Endothelial cell of umbilical vein (primary cell): ENCODE data around the gene NODAL. TPM values are rescaled to one million over a fixed set of nuclear protein-coding genes. Genes with fewer than 3 reads are reported as not detected.

ENCODE experiments used
- BruUV-seq: library from RNA; stranded (reverse); fragments of 400-500 nt; replicated peaks from 2 replicates; lab custom pipeline; 2021; lab: Mats Ljungman, UMichigan
- CTCF ChIA-PET: fragments of 300-600, 350-600 bp; sonication (Branson Sonifier 250); formaldehyde crosslinking; loops from one replicate; lab custom pipeline; 2021; ENCODE audit warnings: antibody characterized with exemption, inconsistent platforms; lab: Charles Lee
- POLR2A ChIA-PET: fragments of 300-600, 350-600 bp; sonication (Branson Sonifier 250); formaldehyde crosslinking; loops from one replicate; lab custom pipeline; 2021; ENCODE audit warnings: antibody characterized with exemption, inconsistent platforms; lab: Charles Lee
- DNase-seq: peaks from one replicate; pipeline ENCODE4 v3.0.0-alpha.2; 2011; ENCODE audit warnings: low read depth, low spot score
- FAIRE-seq: peaks from 2 replicates; lab custom pipeline; 2011; peaks lifted over from hg19 to GRCh38; lab: Jason Lieb, UNC
- H2AFZ ChIP-seq: 2 replicates; pipeline ENCODE4 v1.6.0; 2012; ENCODE audit warnings: low read depth, low read length, control low read depth, inconsistent platforms
- H3K27ac ChIP-seq: 2 replicates; pipeline ENCODE4 v1.5.1; 2011; ENCODE audit warnings: low read depth, mild to moderate bottlenecking, control low read depth, low read length, moderate library complexity; ENCODE audit not compliant: insufficient read depth
- H3K27me3 ChIP-seq, 2 experiments: 2 replicates each; pipeline versions ENCODE4 v1.6.0 to v1.6.1; 2011; ENCODE audit warnings: low read length in 2 of 2, mixed read lengths in 1 of 2; ENCODE audit not compliant: control insufficient read depth in 2 of 2, insufficient read depth in 2 of 2
- H3K36me3 ChIP-seq, 2 experiments: 2 replicates in 1 of 2; 3 replicates in 1 of 2; pipeline ENCODE4 v1.5.1; 2011; ENCODE audit warnings: low read length in 2 of 2, mild to moderate bottlenecking in 1 of 2, moderate library complexity in 1 of 2; ENCODE audit not compliant: control insufficient read depth in 2 of 2, insufficient read depth in 2 of 2; ENCODE audit errors: extremely low read depth in 1 of 2
- H3K4me1 ChIP-seq: 3 replicates; pipeline ENCODE4 v1.5.1; 2011; ENCODE audit warnings: mild to moderate bottlenecking, low read length; ENCODE audit not compliant: control insufficient read depth, insufficient read depth; ENCODE audit errors: extremely low read depth
- H3K4me2 ChIP-seq: 2 replicates; pipeline ENCODE4 v1.6.1; 2011; ENCODE audit warnings: low read length, control low read depth, mixed read lengths; ENCODE audit not compliant: insufficient read depth
- H3K4me3 ChIP-seq, 3 experiments: fragments of 200-600 bp in 1 of 3; sonication (generic), shearing (Covaris generic) in 1 of 3; replicated peaks in 1 of 3; 2 replicates each; pipeline ENCODE4 v1.5.1; 2011 to 2016; ENCODE audit warnings: control low read depth in 3 of 3, low read length in 3 of 3, mild to moderate bottlenecking in 2 of 3, inconsistent platforms in 1 of 3, low read depth in 1 of 3, moderate library complexity in 1 of 3; ENCODE audit not compliant: insufficient read depth in 1 of 3
- H3K79me2 ChIP-seq: 2 replicates; pipeline ENCODE4 v1.6.0; 2012; ENCODE audit warnings: low read length, inconsistent platforms; ENCODE audit not compliant: control insufficient read depth, insufficient read depth
- H3K9ac ChIP-seq: replicated peaks from 2 replicates; pipeline ENCODE3; 2011; ENCODE audit warnings: low read length, control low read depth; ENCODE audit not compliant: insufficient read depth; ENCODE audit errors: extremely low read depth
- H3K9me1 ChIP-seq: replicated peaks from 3 replicates; pipeline ENCODE4 v1.6.0; 2011; ENCODE audit warnings: mild to moderate bottlenecking, low read length; ENCODE audit not compliant: control insufficient read depth, insufficient read depth; ENCODE audit errors: extremely low read depth
- H3K9me3 ChIP-seq: replicated peaks from 2 replicates; pipeline ENCODE4 v1.5.1; 2012; ENCODE audit warnings: low read length, inconsistent platforms; ENCODE audit not compliant: control insufficient read depth, insufficient read depth
- H4K20me1 ChIP-seq: replicated peaks from 2 replicates; pipeline ENCODE3; 2011; ENCODE audit warnings: mild to moderate bottlenecking, low read length; ENCODE audit not compliant: control insufficient read depth, insufficient read depth; ENCODE audit errors: extremely low read depth
- CTCF ChIP-seq, 2 donors: IDR thresholded peaks; 1 replicate in 1 of 2; 2 replicates in 1 of 2; pipeline ENCODE4 v1.5.1; 2011; ENCODE audit warnings: low read length in 2 of 2, mild to moderate bottlenecking in 2 of 2, moderate library complexity in 2 of 2, control low read depth in 1 of 2, inconsistent platforms in 1 of 2, low read depth in 1 of 2; ENCODE audit not compliant: insufficient read depth in 1 of 2; ENCODE audit errors: extremely low read depth in 1 of 2
- EZH2 ChIP-seq: IDR thresholded peaks from 2 replicates; pipeline ENCODE4 v1.6.1; 2012; ENCODE audit warnings: borderline replicate concordance, low read depth, mild to moderate bottlenecking, moderate library complexity, low read length, inconsistent platforms; ENCODE audit not compliant: severe bottlenecking
- FOS ChIP-seq: IDR thresholded peaks from 2 replicates; pipeline ENCODE4 v1.6.1; 2011; ENCODE audit warnings: mild to moderate bottlenecking, low read length, moderate library complexity, borderline replicate concordance; ENCODE audit not compliant: insufficient read depth
- GATA2 ChIP-seq: IDR thresholded peaks from 2 replicates; pipeline ENCODE4 v1.7.0; 2011; ENCODE audit warnings: low read depth, mild to moderate bottlenecking, moderate library complexity, mixed read lengths, low read length; ENCODE audit not compliant: insufficient read length, insufficient read depth
- JUN ChIP-seq: IDR thresholded peaks from 2 replicates; pipeline ENCODE4 v1.6.1; 2011; ENCODE audit warnings: borderline replicate concordance, low read depth; ENCODE audit not compliant: insufficient read length, insufficient read depth
- MAX ChIP-seq: IDR thresholded peaks from 2 replicates; pipeline ENCODE4 v1.6.1; 2011; ENCODE audit not compliant: insufficient read depth, insufficient read length
- MYC ChIP-seq: IDR thresholded peaks from one replicate; pipeline ENCODE4 v1.6.1; 2011; ENCODE audit warnings: mild to moderate bottlenecking, low read depth, low read length
- POLR2A ChIP-seq: IDR thresholded peaks from 2 replicates; pipeline ENCODE4 v1.6.1; 2012; ENCODE audit warnings: low read depth, mild to moderate bottlenecking, control low read depth, low read length
- POLR2AphosphoS5 ChIP-seq: IDR thresholded peaks from 2 replicates; pipeline ENCODE4 v1.6.1; 2012; ENCODE audit warnings: low read depth, mild to moderate bottlenecking, control low read depth, low read length, moderate library complexity; ENCODE audit not compliant: insufficient read depth
- dilution Hi-C: fragments of 300-500 bp; cut with MboI; formaldehyde crosslinking; loops from one replicate; pipeline ENCODE4 v1.15.0; 2019; ENCODE audit warnings: low sequenced_read_pairs; ENCODE audit not compliant: extremely low pct_ligation_motif_present
- intact Hi-C: fragments of 100-400 bp; cut with micrococcal nuclease; formaldehyde crosslinking; loops from one replicate; pipeline ENCODE4 v1.10.0; 2022
- polyA plus RNA-seq, 4 experiments: library from polyadenylated mRNA; depleted of rRNA in 3 of 4; stranded (reverse) in 3 of 4; unstranded in 1 of 4; fragments of >200 nt; gene quantifications; 2 replicates each; pipeline versions ENCODE4 v1.2.1 to v1.2.3, GENCODE V29; 2011 to 2012; ENCODE audit warnings: missing spikeins in 1 of 4
- total RNA-seq: library from RNA; stranded (reverse); gene quantifications from 2 replicates; pipeline ENCODE4 v1.2.3, GENCODE V29; 2021

The NODAL gene
- total and polyA plus RNA-seq, 2 donors (not counting 3 experiments of a cell fraction or from before 2014, with no cell fraction given), result not detected

DNA sequence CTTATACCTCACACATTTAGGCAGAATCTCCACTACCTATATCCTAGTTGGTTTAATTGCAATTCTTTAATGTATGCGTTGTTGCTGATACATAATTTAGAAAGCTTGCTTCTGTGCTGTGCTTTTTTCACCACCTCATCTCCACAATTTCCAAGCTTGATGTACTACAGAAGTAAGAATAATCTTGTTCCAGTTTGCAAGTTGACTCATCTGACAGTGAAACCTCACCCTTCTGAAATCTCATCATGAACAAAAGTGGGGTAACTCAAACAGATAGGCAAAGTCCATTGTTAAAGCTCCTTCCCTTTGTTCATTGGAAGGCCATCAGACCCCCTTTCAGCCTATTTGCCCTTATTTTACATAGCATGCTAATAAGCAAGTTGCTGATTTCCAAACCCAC is 23.9 kb downstream of the NODAL start:
- Histone ChIP-seq H3K4me1 (no peaks in the 10 kb centered on the region), H3K9me3 (no peaks in the 10 kb centered on the region), H3K27me3 (no peaks in the 10 kb centered on the region), H2AFZ (no peak overlapping the region), H3K4me3 (no peak overlapping the region), H3K9ac (no peak overlapping the region), H3K79me2 (peaks cover 10% of the 10 kb centered on the region), H3K9me1 (no peaks in the 10 kb centered on the region), H3K36me3 (peaks cover 0 to 24% of the 10 kb centered on the region in 2 experiments), H3K27ac (no peak overlapping the region), H3K4me2 (no peak overlapping the region), H4K20me1 (peaks cover 3% of the 10 kb centered on the region)
- FAIRE-seq (no peak), DNase-seq (no peak)
- CTCF ChIA-PET, result interaction anchor here (1.1 to 1.3 kb wide), 2 partner anchors 8 to 196 kb away, joined by 3 to 4 read pairs; no protein-coding TSS in a partner anchor
- dilution Hi-C loops (no loop called here), intact Hi-C loops (no loop called here)
- no TSS peak for BruUV-seq
- POLR2A ChIA-PET, result no interaction called here
- no peak for TF ChIP-seq POLR2AphosphoS5
- no peak for TF ChIP-seq POLR2A
- TF ChIP-seq GATA2, result no peak
- no peak for TF ChIP-seq MAX
- TF ChIP-seq CTCF (IDR thresholded peaks at IDR 0.05; ENCODE audit: extremely low read depth in 1 of 2, insufficient read depth in 1 of 2, low read depth in 1 of 2, low read length in 2 of 2), result no peak
- no peak for TF ChIP-seq MYC
- no peak for TF ChIP-seq JUN
- TF ChIP-seq EZH2, result no peak
- no peak for TF ChIP-seq FOS
